H1 (cell line): Measurements from ENCODE around the gene STK32A. TPM values are rescaled to one million over a fixed set of nuclear protein-coding genes. Genes with fewer than 3 reads are reported as not detected.

Experiments used
- CBX5 ChIP-seq: fragments of 300-800, 300-1000 bp; sonication (generic); IDR thresholded peaks from 2 replicates; pipeline ENCODE4 v1.7.1; 2016; ENCODE audit warnings: antibody characterized with exemption, low read length, low read depth
- MAFK ChIP-seq: IDR thresholded peaks from 2 replicates; pipeline ENCODE4 v1.6.1; 2012; ENCODE audit warnings: low read depth, mild to moderate bottlenecking, improper control_type of control experiment, low read length
- POLR2AphosphoS5 ChIP-seq: IDR thresholded peaks from 2 replicates; pipeline ENCODE4 v1.6.1; 2011; ENCODE audit warnings: low read depth, low read length
- polyA plus RNA-seq, 7 experiments: library from polyadenylated mRNA; depleted of rRNA in 3 of 7; stranded (reverse) in 5 of 7; unstranded in 2 of 7; fragments of >200 nt in 5 of 7; fragments of 200-250 nt in 2 of 7; gene quantifications; 1 replicate in 5 of 7; 2 replicates in 1 of 7; 4 replicates in 1 of 7; pipeline versions ENCODE4 v1.2.1 to v1.2.3, GENCODE V29; 2011 to 2013; ENCODE audit warnings: missing spikeins in 2 of 7, mixed read lengths in 2 of 7
- total RNA-seq: library from RNA; stranded (reverse); fragmentation: NEBNext Ultra II Directional; extraction: Animal tissue kit (Norgen Biotek cat#: 25700); gene quantifications from 2 replicates; pipeline ENCODE4 v1.2.1, GENCODE V29; 2021
- TF ChIP-seq, protein P1 (sequence below): fragments of 300-600 bp; sonication (generic); IDR thresholded peaks from 2 replicates; pipeline ENCODE4 v1.7.1; 2012; ENCODE audit warnings: low read length, moderate library complexity, mild to moderate bottlenecking, inconsistent platforms; ENCODE audit not compliant: insufficient replicate concordance
- TF ChIP-seq, protein P2 (sequence below): IDR thresholded peaks from 2 replicates; pipeline ENCODE4 v1.6.1; 2012; ENCODE audit warnings: inconsistent platforms

STK32A gene
- total and polyA plus RNA-seq, 2 of the 8 experiments (the other 6 are each of a cell fraction or from before 2014, with no cell fraction given): 1.3 to 2.5 TPM

DNA sequence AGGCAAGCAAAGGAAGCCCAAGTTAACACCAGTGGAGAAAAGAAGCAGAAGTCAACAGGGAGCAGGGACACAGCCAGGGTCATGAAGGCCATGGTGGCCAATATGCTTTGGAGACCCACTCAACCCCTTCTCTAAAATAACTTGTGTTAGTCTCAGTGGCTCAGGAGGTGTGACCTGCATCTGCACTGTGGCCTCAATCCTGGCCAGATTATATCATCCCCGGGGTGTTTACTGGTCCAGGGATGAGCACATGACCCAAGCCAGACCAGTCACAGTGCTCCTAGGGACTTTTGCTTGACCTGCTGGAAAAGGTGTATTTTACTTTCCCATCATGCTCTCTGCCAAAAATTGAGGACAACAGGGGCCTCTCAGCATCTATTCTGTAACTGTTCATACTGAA, 169.9 kb downstream of the STK32A start (continued):
- TF ChIP-seq, protein P1, sequence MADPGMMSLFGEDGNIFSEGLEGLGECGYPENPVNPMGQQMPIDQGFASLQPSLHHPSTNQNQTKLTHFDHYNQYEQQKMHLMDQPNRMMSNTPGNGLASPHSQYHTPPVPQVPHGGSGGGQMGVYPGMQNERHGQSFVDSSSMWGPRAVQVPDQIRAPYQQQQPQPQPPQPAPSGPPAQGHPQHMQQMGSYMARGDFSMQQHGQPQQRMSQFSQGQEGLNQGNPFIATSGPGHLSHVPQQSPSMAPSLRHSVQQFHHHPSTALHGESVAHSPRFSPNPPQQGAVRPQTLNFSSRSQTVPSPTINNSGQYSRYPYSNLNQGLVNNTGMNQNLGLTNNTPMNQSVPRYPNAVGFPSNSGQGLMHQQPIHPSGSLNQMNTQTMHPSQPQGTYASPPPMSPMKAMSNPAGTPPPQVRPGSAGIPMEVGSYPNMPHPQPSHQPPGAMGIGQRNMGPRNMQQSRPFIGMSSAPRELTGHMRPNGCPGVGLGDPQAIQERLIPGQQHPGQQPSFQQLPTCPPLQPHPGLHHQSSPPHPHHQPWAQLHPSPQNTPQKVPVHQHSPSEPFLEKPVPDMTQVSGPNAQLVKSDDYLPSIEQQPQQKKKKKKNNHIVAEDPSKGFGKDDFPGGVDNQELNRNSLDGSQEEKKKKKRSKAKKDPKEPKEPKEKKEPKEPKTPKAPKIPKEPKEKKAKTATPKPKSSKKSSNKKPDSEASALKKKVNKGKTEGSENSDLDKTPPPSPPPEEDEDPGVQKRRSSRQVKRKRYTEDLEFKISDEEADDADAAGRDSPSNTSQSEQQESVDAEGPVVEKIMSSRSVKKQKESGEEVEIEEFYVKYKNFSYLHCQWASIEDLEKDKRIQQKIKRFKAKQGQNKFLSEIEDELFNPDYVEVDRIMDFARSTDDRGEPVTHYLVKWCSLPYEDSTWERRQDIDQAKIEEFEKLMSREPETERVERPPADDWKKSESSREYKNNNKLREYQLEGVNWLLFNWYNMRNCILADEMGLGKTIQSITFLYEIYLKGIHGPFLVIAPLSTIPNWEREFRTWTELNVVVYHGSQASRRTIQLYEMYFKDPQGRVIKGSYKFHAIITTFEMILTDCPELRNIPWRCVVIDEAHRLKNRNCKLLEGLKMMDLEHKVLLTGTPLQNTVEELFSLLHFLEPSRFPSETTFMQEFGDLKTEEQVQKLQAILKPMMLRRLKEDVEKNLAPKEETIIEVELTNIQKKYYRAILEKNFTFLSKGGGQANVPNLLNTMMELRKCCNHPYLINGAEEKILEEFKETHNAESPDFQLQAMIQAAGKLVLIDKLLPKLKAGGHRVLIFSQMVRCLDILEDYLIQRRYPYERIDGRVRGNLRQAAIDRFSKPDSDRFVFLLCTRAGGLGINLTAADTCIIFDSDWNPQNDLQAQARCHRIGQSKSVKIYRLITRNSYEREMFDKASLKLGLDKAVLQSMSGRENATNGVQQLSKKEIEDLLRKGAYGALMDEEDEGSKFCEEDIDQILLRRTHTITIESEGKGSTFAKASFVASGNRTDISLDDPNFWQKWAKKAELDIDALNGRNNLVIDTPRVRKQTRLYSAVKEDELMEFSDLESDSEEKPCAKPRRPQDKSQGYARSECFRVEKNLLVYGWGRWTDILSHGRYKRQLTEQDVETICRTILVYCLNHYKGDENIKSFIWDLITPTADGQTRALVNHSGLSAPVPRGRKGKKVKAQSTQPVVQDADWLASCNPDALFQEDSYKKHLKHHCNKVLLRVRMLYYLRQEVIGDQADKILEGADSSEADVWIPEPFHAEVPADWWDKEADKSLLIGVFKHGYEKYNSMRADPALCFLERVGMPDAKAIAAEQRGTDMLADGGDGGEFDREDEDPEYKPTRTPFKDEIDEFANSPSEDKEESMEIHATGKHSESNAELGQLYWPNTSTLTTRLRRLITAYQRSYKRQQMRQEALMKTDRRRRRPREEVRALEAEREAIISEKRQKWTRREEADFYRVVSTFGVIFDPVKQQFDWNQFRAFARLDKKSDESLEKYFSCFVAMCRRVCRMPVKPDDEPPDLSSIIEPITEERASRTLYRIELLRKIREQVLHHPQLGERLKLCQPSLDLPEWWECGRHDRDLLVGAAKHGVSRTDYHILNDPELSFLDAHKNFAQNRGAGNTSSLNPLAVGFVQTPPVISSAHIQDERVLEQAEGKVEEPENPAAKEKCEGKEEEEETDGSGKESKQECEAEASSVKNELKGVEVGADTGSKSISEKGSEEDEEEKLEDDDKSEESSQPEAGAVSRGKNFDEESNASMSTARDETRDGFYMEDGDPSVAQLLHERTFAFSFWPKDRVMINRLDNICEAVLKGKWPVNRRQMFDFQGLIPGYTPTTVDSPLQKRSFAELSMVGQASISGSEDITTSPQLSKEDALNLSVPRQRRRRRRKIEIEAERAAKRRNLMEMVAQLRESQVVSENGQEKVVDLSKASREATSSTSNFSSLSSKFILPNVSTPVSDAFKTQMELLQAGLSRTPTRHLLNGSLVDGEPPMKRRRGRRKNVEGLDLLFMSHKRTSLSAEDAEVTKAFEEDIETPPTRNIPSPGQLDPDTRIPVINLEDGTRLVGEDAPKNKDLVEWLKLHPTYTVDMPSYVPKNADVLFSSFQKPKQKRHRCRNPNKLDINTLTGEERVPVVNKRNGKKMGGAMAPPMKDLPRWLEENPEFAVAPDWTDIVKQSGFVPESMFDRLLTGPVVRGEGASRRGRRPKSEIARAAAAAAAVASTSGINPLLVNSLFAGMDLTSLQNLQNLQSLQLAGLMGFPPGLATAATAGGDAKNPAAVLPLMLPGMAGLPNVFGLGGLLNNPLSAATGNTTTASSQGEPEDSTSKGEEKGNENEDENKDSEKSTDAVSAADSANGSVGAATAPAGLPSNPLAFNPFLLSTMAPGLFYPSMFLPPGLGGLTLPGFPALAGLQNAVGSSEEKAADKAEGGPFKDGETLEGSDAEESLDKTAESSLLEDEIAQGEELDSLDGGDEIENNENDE: no peak
- no peak for TF ChIP-seq CBX5
- no peak for TF ChIP-seq MAFK
- TF ChIP-seq, protein P2, sequence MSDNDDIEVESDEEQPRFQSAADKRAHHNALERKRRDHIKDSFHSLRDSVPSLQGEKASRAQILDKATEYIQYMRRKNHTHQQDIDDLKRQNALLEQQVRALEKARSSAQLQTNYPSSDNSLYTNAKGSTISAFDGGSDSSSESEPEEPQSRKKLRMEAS: no peak
- no peak; the same call in 1 of the 2 replicates for TF ChIP-seq POLR2AphosphoS5
